Stromal cell of bone marrow (primary cell): ENCODE results near the gene COIL.
A peak's percentile ranks its signal among the peaks of the same experiment; 100 is the strongest.

Source experiments
- DNase-seq: peaks from one replicate; pipeline ENCODE4 v3.0.0-alpha.2; 2012; ENCODE audit warnings: low read depth

COIL gene

GRCh38 chr17:56903560-56903959 lies 57.3 kb downstream of the COIL start:
- DNase-seq: no peak

DNA sequence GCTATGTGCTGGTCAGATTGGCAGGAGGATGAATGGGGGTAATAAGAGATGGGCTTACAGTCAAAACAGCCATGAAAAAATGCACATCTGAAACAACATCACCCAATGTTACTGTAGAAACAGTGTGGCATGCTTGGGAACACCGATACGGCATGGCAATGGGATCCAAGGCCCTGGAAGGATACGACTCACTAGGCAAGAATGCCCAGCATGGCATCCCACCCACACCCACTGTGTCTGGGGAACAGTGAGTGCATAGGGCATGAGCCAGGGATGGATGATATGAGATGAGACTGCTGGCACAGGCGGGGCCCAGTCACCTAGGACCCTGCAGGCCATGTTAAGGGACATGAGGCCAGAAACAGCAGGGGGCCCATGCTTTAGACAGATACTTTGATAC lies 58.5 kb downstream of the COIL start:
- peak; percentile 16 for DNase-seq

DNA sequence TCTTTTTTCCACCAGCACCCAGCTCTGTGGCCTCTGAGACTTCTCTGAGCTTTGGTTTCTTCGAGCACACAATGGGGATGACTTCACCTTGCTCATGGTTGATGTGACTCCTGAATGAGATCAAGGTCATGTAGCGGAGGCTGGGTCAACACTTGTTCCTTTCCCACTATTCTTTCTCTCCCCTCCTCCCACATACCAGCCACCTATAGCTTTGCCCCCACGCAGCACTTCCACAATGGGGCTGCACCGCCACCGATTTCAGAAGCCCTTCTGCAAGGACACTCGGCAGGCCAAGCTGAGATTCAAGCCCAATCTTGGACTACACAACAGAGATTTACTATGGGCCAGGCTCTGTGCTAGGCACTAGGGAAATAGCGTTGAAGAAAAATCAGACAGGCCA lies 61.4 kb downstream of the COIL start:
- DNase-seq: no peak

GRCh38 chr17:56898874-56899273 lies 62.0 kb downstream of the COIL start:
- no peak for DNase-seq

DNA sequence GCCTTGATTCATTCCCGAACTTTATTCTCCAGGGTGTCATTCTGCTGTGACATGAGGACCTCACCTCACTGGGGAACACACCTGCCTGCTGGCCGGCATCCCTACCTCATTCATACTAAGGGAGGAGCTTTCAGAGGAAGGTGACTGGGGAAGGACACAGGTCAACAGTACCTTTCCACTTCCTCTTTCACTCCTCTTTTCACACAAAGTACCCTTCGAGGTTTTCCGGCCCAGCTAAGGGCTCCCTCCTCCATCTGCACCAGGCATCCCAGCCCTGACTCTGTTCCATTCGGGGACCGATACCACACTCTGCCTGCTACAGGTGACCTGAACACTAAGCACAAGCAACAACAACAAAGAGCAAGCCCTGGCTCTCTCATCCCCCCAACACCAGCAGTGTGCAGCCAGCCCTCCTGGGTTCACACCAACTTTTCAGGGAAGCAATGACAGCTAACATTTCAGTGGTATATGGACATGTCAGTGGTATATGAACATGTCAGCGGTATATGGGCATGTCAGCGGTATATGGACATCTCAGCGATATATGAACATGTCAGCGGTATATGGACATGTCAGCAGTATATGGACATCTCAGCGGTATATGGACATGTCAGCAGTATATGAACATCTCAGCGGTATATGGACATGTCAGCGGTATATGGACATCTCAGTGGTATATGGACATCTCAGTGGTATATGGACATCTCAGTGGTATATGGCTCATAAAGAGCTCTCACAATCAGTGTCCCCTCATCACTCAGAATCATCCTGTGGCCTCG lies 63.0 kb downstream of the COIL start:
- no peak for DNase-seq

DNA sequence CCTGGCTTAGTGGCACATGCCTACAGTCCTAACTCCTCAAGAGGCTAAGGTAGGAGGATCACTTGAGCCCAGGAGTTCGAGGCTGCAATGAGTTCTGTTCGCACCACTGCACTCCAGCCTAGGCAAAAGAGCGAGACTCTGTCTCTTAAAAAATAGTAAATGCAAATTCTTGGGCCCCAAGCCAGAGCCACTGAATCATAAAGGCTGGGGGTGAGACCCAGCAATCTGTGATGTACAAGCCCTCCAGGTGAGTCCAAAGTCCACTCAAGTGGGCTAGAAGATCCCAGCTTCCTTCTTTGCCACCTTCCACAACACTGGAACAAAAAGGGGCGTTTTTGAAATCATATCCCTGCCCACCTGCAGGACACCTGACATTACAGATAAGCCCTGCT lies 63.9 kb downstream of the COIL start:
- DNase-seq: no peak

DNA sequence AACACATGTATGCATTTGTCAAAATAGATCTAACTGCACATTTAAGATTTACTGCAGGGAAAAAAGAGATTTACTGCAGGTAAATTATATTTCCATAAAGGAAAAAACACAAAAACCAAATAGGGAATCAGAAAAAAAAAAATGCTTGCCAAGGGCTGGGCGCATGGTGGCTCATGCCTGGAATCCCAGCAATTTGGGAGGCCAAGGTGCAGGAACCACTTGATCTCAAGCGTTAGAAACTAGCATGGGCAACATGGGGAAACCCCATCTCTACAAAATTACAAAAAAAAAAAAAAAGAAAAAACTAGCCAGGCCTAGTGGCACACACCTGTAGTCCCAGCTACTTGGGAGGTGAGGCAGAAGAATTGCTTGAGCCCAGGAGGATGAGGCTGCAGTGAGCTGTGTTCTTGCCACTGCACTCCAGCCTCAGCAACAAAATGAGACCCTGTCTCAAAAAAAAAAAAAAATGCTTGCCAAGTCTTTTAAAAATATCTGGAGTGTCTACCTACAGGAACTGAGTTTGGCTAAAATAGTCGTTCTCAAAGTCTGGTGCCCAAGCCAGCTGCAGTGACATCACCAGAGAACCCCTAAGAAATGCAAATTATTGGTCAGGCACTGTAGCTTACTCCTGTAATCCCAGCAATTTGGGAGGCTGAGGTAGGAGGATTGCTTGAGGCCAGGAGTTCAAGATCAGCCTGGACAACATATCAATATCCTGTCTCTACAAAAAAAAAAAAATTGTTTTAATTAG lies 64.5 kb downstream of the COIL start:
- DNase-seq: no peak

DNA sequence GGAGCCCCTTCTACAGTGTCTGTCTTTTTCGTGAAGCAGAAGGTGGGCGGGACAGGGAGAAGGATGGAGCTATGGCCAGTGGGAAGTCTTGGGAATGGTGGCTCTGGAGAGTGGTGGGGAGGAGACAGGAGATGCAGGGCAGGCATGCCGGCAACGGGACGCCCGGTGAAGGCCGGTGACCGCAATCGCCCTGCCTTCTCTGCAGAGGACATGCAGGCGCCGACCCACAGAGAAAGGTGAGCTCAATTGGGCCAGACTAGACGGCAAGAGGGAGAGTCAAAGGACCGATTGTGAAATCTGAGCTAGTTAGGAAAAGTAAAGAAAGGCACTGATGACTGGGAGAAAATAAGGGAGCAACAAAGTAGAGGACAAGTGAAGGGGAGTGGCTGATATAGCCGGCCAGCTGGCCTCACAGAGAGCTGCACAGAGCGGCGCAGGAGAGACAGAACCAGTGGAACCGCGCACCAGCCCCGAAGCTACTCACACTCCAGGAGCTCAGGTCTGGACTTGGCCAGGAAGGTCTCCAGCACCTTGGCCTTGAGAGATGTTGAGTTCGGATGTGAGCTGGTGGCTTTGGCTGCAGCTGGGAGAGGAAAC lies 65.9 kb downstream of the COIL start:
- no peak for DNase-seq

- DNase-seq: no peak
These were observed 67.3 kb downstream of the COIL start for GRCh38 chr17:56893503-56893902.

DNA sequence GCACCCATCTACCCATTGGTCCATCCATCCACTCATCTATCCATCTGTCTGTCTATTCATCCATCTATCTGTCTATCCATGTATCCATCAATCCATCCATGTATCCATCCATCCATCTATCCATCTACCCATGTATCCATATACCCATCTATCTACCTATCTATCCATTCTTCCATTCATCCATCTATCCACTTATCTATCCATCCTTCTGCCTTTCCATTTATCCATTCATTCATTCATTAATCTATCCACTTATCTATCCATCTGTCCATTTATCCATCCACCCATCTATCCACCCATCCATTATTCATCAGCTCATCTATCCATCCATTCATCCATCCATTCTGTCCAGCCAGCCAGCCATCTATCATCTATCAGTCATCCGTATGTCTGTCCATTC lies 68.5 kb downstream of the COIL start:
- DNase-seq: no peak

DNA sequence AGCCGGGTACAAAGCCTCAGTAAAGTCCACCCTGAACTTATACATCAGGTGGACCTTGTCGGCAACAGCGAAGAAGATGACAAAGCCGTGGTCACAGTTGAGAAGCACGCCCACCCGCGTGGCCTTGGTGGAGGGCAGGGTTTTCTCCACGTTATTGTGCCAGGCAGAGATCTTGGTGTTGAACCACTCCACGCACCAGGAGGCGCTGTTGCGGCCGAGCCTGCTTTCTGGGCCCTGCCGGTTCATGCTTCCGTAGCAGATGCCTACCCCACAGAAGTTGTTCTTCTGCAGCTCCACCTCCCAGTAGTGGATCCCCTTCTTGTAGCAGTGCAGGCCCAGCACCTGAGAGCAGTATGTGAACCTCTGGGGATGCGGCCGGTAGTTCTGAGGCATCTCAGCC lies 69.1 kb downstream of the COIL start:
- DNase-seq: no peak

GRCh38 chr17:56890906-56891674 lies 69.8 kb downstream of the COIL start:
- DNase-seq: no peak

- DNase-seq: no peak
These were observed 70.5 kb downstream of the COIL start for GRCh38 chr17:56890390-56890789.
